ENCODE results near the gene TAS1R2.

Gene TAS1R2

DNA sequence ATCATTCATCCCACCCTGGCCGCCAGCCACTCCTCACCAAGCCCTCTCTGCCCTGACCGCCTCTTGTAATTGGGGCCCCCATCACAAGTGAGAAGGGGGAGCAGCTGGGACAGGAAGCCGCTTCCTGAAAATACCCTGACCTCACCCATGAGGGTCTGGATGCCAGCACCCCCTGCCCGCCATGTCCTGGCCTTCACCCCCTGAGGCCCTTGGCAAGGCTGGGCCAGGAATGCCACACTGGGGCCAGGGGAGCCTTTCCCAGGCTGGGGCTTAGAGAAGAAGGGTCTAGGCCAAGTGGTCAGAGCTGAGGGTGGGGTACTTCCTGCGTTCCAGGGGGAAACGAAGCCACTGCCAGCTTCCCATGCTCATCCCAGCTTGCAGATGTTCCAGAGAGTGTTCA, 60.5 kb downstream of the TAS1R2 start:
- no peak for DNase-seq

DNA sequence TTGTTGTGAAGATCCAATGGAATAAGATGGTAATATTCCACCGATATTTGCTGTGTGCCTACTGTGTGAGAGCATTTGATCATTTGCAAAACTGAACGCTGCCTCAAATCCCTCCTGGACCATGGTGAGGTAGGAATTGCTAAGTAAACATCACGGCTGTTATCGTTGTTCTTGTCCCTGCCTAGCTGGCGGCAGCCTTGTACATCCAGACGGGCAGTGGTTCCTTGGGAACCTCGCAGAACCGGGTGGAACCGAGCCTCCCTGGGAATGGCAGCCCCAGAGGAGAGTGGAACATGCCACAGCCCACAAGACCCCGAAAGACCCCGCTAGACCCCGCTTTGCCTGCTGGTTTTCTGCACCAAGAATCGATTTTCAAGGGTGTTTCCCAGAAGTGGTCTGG, 60.9 kb downstream of the TAS1R2 start:
- DNase-seq: no peak

DNA sequence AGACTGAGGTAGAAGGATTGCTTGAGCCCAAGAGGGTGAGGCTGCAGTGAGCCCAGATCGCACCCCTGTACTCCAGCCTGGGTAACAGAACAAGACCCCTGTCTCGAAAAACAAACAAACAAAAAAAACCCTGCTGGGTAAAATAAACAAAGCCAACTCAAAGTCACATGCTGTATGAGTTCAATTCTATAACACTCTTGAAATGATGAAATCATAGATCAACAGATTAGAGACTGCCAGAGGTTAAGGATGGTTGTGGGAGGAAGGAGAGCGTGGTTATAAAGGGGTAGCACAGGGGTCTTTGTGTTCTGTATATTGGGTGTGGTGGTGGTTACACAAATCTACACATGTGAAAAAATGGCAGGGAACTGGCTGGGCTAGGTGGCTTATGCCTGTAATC, 62.5 kb downstream of the TAS1R2 start:
- DNase-seq: no peak

DNA sequence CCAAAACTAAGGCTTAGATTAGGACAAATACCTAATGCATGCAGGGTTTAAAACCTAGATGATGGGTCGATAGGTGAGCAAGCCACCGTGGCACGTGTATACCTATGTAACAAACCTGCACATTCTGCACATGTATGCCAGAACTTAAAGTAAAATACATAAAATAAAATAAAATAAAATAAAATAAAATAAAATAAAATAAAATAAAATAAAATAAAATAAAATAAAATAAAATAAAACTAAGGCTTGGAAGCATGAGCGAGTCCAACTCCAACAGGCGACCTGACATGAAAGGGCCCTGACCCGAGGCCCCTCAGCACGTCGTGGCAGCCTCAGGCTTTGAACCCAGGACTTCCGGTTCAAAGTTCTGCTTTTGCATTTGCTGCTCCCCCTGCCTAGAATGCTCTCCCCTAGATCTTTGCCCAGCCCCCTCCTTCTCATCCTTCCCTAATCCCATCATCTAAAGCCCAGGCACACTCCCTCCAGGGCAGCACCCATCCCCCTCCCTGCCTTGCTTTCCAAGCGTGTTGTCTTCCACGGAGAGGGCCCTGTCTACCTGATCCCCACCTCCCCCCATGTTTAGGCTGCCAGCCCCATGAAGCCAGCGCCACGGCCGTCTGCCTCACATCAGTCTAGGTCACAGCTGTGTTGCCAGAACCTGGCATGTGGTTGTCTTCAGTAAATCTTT, 64.3 kb downstream of the TAS1R2 start:
- DNase-seq: no peak

DNA sequence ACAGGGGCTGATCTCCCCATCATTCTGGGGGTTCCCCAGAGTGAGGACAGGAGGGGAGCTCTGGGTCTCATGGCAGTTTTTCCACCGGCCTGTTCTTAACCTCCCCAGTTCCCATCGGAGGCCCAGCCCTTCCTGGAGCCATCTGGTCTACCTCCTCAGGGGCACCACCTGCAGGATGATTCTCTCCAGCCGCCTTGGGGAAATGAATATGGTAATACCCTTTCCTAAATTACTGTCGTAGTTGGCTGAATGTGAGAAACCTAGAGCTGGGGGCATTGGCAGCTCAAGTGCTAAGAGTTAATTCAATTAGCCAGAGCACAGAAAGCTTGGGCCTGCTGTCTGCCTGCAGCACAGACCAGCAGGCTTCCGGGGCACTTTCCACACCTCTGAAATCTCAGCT, 64.9 kb downstream of the TAS1R2 start:
- DNase-seq: peak in 2 of 4 experiments; percentile 2 to 6

DNA sequence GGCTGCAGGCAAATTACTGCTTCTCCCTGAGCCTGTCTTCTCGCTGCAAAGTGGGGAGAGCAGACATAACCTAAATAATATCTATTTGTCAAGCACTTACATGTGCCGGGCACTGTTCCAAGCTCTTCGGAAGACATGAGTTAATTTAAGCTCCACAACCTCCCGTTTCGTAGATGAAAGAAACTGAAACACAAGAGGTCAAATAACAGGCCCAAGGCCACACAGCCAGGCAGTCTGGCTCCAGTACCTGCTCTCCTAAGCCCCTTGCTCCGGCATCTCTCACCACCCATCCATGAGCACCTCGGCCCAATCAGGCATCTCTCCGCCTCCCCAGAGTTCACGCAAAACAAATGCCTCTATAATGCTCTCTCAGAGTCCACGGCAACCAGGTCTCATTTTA, 65.4 kb downstream of the TAS1R2 start:
- DNase-seq: no peak

DNA sequence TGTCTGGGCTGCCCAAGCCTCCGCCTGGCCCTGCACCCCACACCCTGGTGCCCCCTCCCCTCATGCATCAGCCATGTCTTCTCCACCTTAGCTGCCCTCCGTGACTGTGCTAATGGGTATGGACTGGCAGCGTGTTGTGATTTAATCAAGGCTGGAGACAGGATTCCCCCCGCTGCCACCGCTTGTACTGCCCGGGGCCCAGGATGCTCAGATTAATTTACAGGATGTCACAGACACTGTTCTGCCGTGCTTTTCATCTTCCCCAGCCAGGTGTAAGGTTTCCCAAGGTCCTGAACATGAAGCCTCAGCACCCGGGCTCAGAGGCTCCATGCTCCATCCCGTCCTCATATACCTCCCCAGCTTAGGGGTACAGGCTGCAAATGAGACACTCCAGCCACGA, 66.3 kb downstream of the TAS1R2 start:
- no peak for DNase-seq

DNA sequence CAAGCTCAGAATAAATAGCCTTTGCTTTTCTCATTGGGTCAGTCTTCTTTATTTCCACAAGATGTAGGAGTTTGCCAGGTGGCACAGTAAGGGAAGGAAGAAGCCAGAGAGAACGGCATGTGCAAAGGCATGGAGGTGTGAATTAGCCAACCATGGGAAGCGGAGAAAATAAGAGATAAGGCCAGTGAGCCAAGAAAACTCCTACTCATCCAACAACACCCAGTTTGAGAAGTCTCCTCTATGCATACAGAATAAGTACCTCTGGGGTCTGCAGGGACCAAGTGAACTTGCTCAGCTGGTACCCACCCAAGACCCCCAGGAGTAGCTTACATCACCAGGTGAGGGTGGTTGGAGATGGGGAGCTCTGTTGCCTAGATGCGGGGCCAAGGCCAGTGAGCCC, 66.7 kb downstream of the TAS1R2 start:
- no peak for DNase-seq

Data from suppressor macrophage (primary cell).